Measurements from ENCODE around the gene SPNS2. TPM values are rescaled to one million over a fixed set of nuclear protein-coding genes. Genes with fewer than 3 reads are reported as not detected.

Gene SPNS2
- total and polyA plus RNA-seq, 2 donors (not counting 1 experiment from before 2014, with no cell fraction given), result 0.17 TPM; not detected in 1

DNA sequence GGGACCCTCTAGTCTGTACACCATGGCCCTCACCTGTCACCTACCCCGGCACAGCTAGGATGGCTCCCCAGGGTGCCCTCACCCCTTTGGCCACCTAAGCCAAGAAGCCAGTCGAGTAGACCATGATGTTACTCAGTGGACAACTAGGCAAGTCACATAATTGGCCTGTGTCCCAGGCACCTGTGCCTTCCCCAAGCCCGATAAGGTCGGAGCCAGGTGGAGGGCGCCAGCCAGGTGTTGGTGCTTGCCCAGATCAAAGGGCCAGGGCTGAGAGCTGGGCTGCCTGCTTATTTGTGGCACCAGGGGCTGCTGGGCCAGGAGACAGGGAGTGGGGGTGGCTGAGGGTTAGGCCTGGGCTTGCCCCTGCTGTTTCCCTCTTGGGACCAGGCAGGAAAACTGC is 16.8 kb downstream of the SPNS2 start:
- Histone ChIP-seq H3K4me1 (ENCODE audit: control insufficient read depth, extremely low read depth, insufficient read depth, low read length) (no peaks in the 10 kb centered on the region), H3K36me3 (ENCODE audit: control insufficient read depth, insufficient read depth, low read length) (no peaks in the 10 kb centered on the region), H3K4me2 (ENCODE audit: extremely low read depth, insufficient read depth, low read length) (no peak overlapping the region), H3K4me3 (replicated peaks in 1 of 4; ENCODE audit: control extremely low read depth in 1 of 4, insufficient read depth in 1 of 4, low read depth in 3 of 4, low read length in 4 of 4) (no peak overlapping the region), H3K79me2 (ENCODE audit: control insufficient read depth, insufficient read depth, low read length) (no peaks in the 10 kb centered on the region), H3K27ac (ENCODE audit: insufficient read depth, low read length) (no peak overlapping the region), H4K20me1 (ENCODE audit: control insufficient read depth, extremely low read depth, insufficient read depth, low read length) (no peaks in the 10 kb centered on the region), H3K9me3 (ENCODE audit: control insufficient read depth, insufficient read depth, low read depth, low read length) (no peaks in the 10 kb centered on the region), H2AFZ (ENCODE audit: low read length) (no peak overlapping the region), H3K27me3 (ENCODE audit: control insufficient read depth, insufficient read depth, low read length) (no peaks in the 10 kb centered on the region), H3K9ac (ENCODE audit: insufficient read depth, low read length) (no peak overlapping the region)
- no peak for DNase-seq (ENCODE audit: low read depth in 2 of 2)
- TF ChIP-seq, protein P1, sequence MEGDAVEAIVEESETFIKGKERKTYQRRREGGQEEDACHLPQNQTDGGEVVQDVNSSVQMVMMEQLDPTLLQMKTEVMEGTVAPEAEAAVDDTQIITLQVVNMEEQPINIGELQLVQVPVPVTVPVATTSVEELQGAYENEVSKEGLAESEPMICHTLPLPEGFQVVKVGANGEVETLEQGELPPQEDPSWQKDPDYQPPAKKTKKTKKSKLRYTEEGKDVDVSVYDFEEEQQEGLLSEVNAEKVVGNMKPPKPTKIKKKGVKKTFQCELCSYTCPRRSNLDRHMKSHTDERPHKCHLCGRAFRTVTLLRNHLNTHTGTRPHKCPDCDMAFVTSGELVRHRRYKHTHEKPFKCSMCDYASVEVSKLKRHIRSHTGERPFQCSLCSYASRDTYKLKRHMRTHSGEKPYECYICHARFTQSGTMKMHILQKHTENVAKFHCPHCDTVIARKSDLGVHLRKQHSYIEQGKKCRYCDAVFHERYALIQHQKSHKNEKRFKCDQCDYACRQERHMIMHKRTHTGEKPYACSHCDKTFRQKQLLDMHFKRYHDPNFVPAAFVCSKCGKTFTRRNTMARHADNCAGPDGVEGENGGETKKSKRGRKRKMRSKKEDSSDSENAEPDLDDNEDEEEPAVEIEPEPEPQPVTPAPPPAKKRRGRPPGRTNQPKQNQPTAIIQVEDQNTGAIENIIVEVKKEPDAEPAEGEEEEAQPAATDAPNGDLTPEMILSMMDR (conservative IDR thresholded peaks at IDR 0.05 in 1 of 2, IDR thresholded peaks at IDR 0.05 in 1 of 2; ENCODE audit: low read depth in 1 of 2, low read length in 2 of 2), result no peak
- TF ChIP-seq EZH2 (IDR thresholded peaks at IDR 0.05; ENCODE audit: low read length, missing control alignments), result no peak

DNA sequence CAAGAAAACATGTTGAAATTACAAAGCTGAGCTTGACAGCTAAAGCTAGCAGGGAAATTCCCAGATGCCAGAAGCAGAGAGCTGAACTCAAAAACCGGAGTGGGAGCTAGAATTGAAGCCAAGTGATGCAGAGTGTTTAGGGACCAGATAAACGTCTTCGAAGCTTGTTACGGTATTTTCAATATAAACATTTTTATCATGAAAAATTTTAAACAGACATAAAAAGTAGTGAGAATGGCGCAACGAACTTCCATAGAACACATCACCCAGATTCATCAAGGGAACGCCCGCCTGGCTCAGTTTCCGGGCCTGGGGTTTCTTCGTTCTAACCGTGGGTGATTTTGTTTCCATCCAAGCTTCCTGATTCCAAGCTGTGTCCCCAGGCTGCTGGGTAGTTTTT is 18.1 kb downstream of the SPNS2 start:
- Histone ChIP-seq H3K9me3 (ENCODE audit: control insufficient read depth, insufficient read depth, low read depth, low read length) (no peaks in the 10 kb centered on the region), H4K20me1 (ENCODE audit: control insufficient read depth, extremely low read depth, insufficient read depth, low read length) (no peaks in the 10 kb centered on the region), H3K27ac (ENCODE audit: insufficient read depth, low read length) (no peak overlapping the region), H3K36me3 (ENCODE audit: control insufficient read depth, insufficient read depth, low read length) (no peaks in the 10 kb centered on the region), H3K27me3 (ENCODE audit: control insufficient read depth, insufficient read depth, low read length) (no peaks in the 10 kb centered on the region), H3K79me2 (ENCODE audit: control insufficient read depth, insufficient read depth, low read length) (no peaks in the 10 kb centered on the region), H3K4me2 (ENCODE audit: extremely low read depth, insufficient read depth, low read length) (peak overlapping the region; percentile 5), H3K4me3 (replicated peaks in 1 of 4; ENCODE audit: control extremely low read depth in 1 of 4, insufficient read depth in 1 of 4, low read depth in 3 of 4, low read length in 4 of 4) (no peak overlapping the region), H3K9ac (ENCODE audit: insufficient read depth, low read length) (no peak overlapping the region), H2AFZ (ENCODE audit: low read length) (no peak overlapping the region), H3K4me1 (ENCODE audit: control insufficient read depth, extremely low read depth, insufficient read depth, low read length) (no peaks in the 10 kb centered on the region)
- DNase-seq (ENCODE audit: low read depth in 2 of 2), result peak in 1 of 2 donors; percentile 72
- TF ChIP-seq, protein P1 (conservative IDR thresholded peaks at IDR 0.05 in 1 of 2, IDR thresholded peaks at IDR 0.05 in 1 of 2; ENCODE audit: low read depth in 1 of 2, low read length in 2 of 2), result no peak
- TF ChIP-seq EZH2 (IDR thresholded peaks at IDR 0.05; ENCODE audit: low read length, missing control alignments), result no peak

DNA sequence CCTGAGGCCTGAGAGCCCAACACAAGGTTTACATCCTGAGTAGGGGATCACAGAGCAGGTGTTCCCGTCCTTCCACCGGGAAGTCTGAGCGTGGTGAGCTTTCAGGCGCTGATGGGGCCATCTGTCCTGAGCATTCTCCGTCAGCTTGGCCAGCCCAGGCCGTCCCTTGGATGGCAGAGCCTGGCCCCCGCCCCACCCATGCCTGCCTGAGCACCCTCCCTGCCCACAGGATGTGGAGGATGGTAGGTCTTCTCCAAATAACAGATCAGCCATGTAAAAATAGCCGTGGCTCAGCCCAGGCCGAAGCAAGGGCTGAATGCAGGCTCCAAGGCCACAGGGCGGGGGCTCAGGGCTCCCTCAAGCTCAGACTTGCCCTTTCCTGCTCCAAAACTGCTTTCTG is 20.2 kb downstream of the SPNS2 start:
- no peak overlapping the region for H2AFZ ChIP-seq (ENCODE audit: low read length)
- no peak for TF ChIP-seq EZH2 (IDR thresholded peaks at IDR 0.05; ENCODE audit: low read length, missing control alignments)
- TF ChIP-seq, protein P1 (conservative IDR thresholded peaks at IDR 0.05 in 1 of 2, IDR thresholded peaks at IDR 0.05 in 1 of 2; ENCODE audit: low read depth in 1 of 2, low read length in 2 of 2), result no peak
- no peaks in the 10 kb centered on the region for H3K27me3 ChIP-seq (ENCODE audit: control insufficient read depth, insufficient read depth, low read length)
- no peaks in the 10 kb centered on the region for H3K9me3 ChIP-seq (ENCODE audit: control insufficient read depth, insufficient read depth, low read depth, low read length)
- DNase-seq (ENCODE audit: low read depth in 2 of 2), result no peak
- no peaks in the 10 kb centered on the region for H4K20me1 ChIP-seq (ENCODE audit: control insufficient read depth, extremely low read depth, insufficient read depth, low read length)
- no peak overlapping the region for H3K9ac ChIP-seq (ENCODE audit: insufficient read depth, low read length)
- no peaks in the 10 kb centered on the region for H3K79me2 ChIP-seq (ENCODE audit: control insufficient read depth, insufficient read depth, low read length)
- H3K4me3 ChIP-seq (replicated peaks in 1 of 4; ENCODE audit: control extremely low read depth in 1 of 4, insufficient read depth in 1 of 4, low read depth in 3 of 4, low read length in 4 of 4), result no peak overlapping the region
- H3K36me3 ChIP-seq (ENCODE audit: control insufficient read depth, insufficient read depth, low read length), result no peaks in the 10 kb centered on the region
- no peaks in the 10 kb centered on the region for H3K4me1 ChIP-seq (ENCODE audit: control insufficient read depth, extremely low read depth, insufficient read depth, low read length)
- no peak overlapping the region for H3K4me2 ChIP-seq (ENCODE audit: extremely low read depth, insufficient read depth, low read length)
- no peak overlapping the region for H3K27ac ChIP-seq (ENCODE audit: insufficient read depth, low read length)
